GM12873 (cell line): ENCODE data around the gene NOXA1.

Experiments used
- TF ChIP-seq, protein P1 (sequence below): IDR thresholded peaks from 2 replicates; pipeline ENCODE4 v1.5.1; 2012; ENCODE audit warnings: low read depth, mild to moderate bottlenecking, moderate library complexity, low read length, control low read depth; ENCODE audit not compliant: insufficient read depth; ENCODE audit errors: missing control alignments

Gene NOXA1

DNA sequence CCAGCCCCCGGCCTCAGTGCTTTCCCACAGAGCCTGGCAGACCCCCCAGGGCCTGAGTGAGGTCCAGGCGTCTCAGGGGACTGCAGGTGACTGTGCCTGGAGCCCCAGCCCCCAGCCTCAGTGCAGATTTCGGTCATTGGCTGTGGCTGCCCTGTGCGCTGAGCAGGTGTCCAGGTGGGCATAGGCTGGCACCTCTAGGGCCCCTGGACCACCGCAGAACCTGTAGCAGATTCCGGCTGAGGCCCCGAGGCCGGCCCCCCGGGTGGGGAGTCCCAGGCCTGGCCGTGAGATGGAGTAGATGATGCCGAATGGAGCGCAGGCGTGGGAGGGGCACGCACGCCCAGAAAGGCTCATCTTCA is 12.3 kb upstream of the NOXA1 start:
- TF ChIP-seq, protein P1, sequence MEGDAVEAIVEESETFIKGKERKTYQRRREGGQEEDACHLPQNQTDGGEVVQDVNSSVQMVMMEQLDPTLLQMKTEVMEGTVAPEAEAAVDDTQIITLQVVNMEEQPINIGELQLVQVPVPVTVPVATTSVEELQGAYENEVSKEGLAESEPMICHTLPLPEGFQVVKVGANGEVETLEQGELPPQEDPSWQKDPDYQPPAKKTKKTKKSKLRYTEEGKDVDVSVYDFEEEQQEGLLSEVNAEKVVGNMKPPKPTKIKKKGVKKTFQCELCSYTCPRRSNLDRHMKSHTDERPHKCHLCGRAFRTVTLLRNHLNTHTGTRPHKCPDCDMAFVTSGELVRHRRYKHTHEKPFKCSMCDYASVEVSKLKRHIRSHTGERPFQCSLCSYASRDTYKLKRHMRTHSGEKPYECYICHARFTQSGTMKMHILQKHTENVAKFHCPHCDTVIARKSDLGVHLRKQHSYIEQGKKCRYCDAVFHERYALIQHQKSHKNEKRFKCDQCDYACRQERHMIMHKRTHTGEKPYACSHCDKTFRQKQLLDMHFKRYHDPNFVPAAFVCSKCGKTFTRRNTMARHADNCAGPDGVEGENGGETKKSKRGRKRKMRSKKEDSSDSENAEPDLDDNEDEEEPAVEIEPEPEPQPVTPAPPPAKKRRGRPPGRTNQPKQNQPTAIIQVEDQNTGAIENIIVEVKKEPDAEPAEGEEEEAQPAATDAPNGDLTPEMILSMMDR = no peak

DNA sequence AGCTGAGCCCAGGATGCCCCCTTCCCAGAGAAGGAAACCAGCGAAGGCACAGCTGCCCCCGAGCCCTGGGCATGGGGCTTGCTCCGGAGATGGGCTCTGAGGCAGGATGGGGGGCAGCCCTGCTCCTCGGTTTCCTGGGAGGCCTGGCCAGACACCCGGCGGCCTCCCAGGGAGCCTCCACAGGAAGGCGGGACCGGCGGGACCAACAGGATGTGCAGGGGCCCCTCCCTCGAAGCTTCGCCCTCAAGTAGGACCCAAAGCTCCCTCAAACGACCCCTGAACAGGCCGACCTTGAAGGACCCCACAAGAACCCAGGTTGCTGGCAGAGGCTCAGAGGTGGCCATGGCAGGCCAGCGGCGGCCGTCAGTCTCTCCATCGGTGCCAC is 11.9 kb upstream of the NOXA1 start:
- TF ChIP-seq, protein P1 = no peak

DNA sequence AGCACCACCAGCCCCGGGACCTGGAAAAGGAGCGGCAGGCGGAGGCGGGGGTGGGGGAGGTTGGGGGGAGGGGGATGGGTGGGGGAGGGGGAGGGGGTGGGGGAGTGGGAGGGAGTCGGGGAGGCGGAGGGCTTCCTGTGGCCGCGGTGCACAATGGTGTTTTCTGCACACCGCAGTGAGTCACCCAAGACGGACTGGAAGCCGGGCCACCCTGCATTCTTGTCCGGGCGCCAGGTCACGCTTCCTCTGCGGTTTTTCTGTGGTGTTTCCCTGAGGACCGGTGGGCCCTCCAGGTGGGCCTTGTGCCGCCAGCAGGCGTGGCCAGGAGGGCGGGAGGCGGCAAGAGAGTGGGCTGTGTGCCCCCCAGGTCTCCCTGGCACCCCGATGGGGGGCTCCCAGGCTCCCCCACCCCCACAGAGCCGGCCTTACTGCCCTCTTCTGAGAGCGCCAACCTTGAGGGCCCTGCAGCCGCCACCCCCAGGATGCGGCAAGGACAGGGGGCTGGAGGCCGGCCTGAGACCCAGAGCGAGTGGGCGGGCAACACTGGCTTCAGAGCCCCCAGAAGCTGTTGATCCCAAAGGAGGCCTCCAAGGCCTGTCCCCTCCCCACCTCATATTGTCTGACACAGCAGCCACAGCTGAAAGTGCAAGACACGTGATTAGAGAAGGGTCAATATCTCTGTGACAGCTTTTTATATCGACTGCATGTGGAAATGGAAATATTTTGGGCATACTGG is 11.4 kb upstream of the NOXA1 start:
- TF ChIP-seq, protein P1 = no peak

DNA sequence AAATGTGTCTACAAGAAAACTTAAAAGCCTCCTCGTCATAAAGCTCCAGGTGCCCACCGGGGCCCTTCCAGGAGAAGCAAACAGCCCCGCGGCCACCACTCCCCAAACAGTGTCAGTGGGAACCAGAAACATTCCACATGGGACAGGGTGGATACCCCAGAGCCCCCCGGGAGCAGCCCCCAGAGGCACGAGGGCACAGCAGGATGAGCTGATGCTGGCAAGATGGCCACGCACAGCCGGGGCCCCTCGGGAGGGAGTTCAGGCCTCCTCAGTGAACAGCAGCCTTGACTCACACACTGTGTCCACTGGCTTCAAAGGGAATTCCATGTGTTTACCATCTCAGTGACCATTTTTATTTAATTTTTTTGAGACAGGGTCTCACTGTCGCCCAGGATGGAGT is 10.8 kb upstream of the NOXA1 start:
- TF ChIP-seq, protein P1 = no peak

DNA sequence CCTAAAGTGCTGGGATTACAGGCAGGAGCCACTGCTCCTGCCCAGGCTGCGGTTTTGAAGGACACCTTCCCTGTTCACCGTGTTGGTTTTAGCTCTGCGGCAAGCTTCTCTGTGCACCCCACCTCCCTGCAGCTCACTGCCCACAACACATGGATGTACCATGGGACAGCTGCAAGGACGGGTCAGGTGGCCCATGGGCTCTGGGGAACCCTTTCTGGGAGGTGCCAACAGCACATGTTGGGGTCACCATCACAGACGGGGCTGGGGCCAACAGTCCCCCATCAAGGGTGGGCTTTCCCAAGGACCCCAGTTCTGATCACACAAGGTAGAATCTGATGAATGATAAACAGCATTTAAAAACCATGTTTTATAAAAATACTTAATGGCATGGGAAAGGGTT is 7.7 kb upstream of the NOXA1 start:
- TF ChIP-seq, protein P1 = no peak

DNA sequence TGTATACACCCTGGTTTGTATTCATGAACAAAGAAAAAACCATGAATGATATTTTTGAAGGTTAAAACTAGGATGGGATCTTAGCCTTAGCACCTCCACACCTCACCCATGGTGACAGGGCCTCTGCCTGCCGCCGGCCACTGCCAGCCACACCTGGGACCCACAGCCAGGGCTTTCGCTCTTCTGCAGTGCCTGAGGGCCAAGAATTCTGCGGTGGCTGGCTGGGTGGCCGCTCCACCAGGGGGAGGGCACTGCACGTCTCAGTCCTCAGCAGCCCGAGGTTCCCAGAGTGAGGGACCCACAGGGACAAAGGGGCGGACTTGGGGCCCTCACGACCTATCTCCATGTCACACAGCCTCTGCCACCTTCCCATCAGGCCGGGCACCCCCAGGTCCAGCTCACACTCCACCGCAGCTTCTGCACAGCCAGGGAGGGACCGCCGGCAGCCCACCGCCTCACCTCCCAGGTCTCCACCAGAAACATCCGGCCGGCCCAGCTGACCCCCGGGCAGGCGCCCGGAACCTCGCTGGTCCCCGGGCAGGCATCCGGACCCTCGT is 7.1 kb upstream of the NOXA1 start:
- TF ChIP-seq, protein P1 = no peak

DNA sequence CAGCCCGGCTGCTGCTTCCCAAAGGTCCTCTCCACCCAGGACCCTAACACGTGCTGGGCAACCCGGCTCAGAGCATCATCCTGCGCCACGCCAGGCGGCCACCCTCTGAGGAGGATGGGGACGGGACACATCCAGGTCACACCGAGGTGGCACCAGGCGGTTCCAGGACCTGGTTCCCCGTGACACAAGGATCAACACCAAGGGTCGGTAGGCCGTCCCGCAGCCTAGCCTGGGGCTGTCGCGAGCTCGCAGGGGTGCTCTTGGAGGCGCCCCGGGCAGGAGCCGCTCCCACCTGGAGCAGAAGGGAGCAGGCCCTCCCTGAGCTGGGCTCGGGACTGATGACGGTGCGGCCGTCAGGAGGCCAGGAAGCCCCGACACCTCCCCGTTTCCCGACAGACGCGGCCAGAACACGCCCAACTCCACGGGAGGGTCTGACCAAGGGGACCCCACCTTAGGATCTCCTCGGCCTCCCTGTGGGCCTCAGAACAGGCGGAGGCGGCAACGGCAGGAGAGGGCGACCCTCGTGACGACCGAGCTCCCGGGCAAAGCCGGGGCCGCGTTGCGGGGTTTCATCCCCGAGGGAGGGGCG is 6.5 kb upstream of the NOXA1 start:
- TF ChIP-seq, protein P1 = no peak
